H7 (cell line): ENCODE results near the gene PPP1R9A. TPM values are rescaled to one million over a fixed set of nuclear protein-coding genes. Genes with fewer than 3 reads are reported as not detected.
A peak's percentile ranks its signal among the peaks of the same experiment; 100 is the strongest.

ENCODE experiments used
- DNase-seq: peaks from one replicate; pipeline ENCODE4 v3.0.0; 2012
- H3K27me3 ChIP-seq: 2 replicates; pipeline ENCODE4 v1.6.0; 2011; ENCODE audit warnings: mild to moderate bottlenecking, low read length; ENCODE audit not compliant: control insufficient read depth, insufficient read depth
- H3K36me3 ChIP-seq: replicated peaks from 2 replicates; pipeline ENCODE4 v1.5.1; 2011; ENCODE audit warnings: low read length; ENCODE audit not compliant: control insufficient read depth, insufficient read depth
- H3K4me3 ChIP-seq: 2 replicates; pipeline ENCODE4 v1.5.1; 2011; ENCODE audit warnings: low read depth, mild to moderate bottlenecking, control low read depth, low read length, moderate library complexity; ENCODE audit not compliant: insufficient read depth
- total RNA-seq: library from RNA; depleted of rRNA; stranded (reverse); fragments of >200 nt; shearing (Covaris generic); gene quantifications from 2 replicates; pipeline ENCODE4 v1.2.3, GENCODE V29; 2014

The PPP1R9A gene
- total RNA-seq, 1 experiment from 2014 or later, result 8.0 TPM

DNA sequence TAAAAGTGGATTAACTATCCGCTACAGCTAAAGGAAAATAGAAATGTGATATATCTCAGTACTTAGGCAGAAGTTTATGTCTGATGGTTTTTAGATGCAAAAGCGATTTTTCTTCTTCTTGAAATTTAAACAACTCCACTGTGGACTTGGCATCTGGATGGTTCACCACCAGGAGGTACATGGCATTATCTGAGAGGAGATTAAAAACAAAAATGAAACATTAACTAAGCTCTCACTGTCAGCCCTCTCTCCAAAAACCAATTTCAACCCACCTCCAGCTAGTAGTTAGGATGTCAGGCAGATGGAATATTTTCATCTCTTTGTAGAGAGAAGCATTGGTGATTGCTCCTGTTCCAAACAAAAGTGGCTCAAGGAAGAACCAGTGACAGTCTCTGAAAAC, 404.0 kb downstream of the PPP1R9A start:
- no peak for DNase-seq
- Histone ChIP-seq H3K36me3 (no peaks in the 10 kb centered on the region), H3K27me3 (no peaks in the 10 kb centered on the region), H3K4me3 (no peak overlapping the region)

GRCh38 chr7:95312561-95312960, 405.2 kb downstream of the PPP1R9A start:
- Histone ChIP-seq H3K36me3 (no peaks in the 10 kb centered on the region), H3K27me3 (no peaks in the 10 kb centered on the region), H3K4me3 (no peak overlapping the region)
- DNase-seq, result no peak

DNA sequence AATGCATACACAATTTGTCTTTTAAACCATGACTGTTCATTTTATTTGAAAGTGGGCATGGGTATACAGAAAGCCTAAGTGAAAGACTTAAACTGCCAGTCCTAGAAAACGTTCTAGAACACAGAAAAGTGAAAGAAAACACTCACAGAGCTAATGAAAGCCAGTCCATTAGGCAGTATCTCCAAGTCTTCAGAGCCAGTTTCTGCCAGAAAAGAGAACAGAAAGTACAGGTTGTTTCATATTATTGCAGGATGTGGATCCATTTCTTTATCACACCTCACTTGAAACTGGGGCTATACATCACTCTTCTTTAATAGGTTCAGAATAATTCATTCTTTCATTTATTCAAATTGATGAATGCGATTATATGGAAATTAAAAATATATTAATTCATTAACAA, 409.2 kb downstream of the PPP1R9A start:
- DNase-seq, result no peak
- Histone ChIP-seq H3K36me3 (no peaks in the 10 kb centered on the region), H3K4me3 (no peak overlapping the region), H3K27me3 (no peaks in the 10 kb centered on the region)

- Histone ChIP-seq H3K27me3 (no peaks in the 10 kb centered on the region), H3K36me3 (no peaks in the 10 kb centered on the region), H3K4me3 (no peak overlapping the region)
- no peak for DNase-seq
These were observed 410.2 kb downstream of the PPP1R9A start for GRCh38 chr7:95317546-95317945.

GRCh38 chr7:95317966-95318365, 410.6 kb downstream of the PPP1R9A start:
- H3K4me3 ChIP-seq, result no peak overlapping the region
- no peak for DNase-seq
- H3K36me3 ChIP-seq, result no peaks in the 10 kb centered on the region
- H3K27me3 ChIP-seq, result no peaks in the 10 kb centered on the region

DNA sequence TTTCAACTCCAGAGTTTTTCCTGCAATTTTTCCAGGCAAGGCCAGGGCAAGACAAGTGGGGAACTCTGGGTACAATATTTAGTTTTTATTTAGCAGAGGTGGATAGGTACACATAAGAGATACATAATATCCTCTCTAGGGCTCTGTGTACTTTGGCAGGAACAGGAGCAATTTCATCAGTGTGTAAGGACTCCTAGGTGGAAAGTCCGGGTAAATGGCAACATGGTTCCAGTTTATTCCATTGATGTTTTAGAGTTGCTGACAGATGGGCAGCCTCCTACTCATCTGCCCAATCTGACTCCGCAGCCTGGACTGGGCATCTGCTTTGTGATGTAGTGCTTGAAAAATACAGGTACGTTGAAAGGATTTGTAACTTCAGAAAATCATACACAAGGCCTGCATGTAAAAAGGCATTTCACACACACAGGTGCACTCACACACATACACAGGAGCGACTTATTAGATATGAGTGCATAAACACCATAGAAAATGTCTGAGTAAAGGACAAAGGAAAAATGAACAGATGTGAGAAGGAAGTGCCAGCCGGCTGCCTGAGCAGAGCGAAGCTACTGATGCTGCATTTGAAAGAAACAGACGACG, 411.2 kb downstream of the PPP1R9A start:
- Histone ChIP-seq H3K4me3 (no peak overlapping the region), H3K27me3 (no peaks in the 10 kb centered on the region), H3K36me3 (no peaks in the 10 kb centered on the region)
- no peak for DNase-seq

DNA sequence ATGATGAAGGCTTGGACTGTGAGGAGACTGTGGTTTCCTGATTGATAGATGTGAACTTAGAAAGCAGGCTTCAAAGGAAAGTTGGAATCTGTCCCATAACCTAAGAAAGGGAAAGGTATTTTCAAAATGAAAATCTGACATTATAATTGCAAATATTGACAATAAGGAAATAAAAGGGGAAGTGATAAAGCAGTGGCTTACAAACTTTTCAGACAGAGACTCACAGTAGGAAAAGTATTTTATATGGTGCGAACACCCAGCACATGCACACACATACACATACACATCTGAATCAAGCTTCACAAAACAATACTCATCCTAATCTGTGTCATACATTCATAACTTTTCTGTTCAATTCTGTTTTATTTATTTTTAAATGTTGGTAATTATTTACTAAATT, 412.2 kb downstream of the PPP1R9A start:
- no peaks in the 10 kb centered on the region for H3K36me3 ChIP-seq
- peaks cover 2% of the 10 kb centered on the region; the same call in 1 of the 2 replicates for H3K27me3 ChIP-seq
- no peak for DNase-seq
- H3K4me3 ChIP-seq, result no peak overlapping the region

- Histone ChIP-seq H3K4me3 (no peak overlapping the region), H3K36me3 (no peaks in the 10 kb centered on the region), H3K27me3 (peaks cover 5% of the 10 kb centered on the region; the same call in 1 of the 2 replicates)
- no peak for DNase-seq
These were observed 413.3 kb downstream of the PPP1R9A start for GRCh38 chr7:95320651-95321050.

- no peak for DNase-seq
- peaks cover 5% of the 10 kb centered on the region; the same call in 1 of the 2 replicates for H3K27me3 ChIP-seq
- no peak overlapping the region for H3K4me3 ChIP-seq
- H3K36me3 ChIP-seq, result no peaks in the 10 kb centered on the region
These were observed 414.3 kb downstream of the PPP1R9A start for GRCh38 chr7:95321720-95322119.

DNA sequence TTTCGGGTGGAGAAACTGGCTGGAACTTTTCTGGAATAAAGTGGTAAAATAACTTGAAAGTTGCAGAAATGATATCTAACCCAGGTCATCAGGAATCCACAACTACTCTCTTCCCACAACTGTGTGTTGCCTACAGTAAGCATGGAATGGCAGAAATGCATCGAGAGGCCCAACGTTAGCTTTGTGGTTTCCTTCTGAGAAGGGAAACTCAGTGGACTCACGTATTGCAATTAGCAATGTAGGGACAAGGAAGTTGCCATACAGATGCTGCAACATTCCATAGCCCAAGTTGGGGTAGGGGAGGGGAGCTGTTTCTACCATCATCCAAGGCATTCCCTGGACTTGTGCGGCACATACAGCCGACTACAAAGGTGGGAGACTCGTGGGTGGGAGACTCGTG, 415.0 kb downstream of the PPP1R9A start:
- Histone ChIP-seq H3K4me3 (no peak overlapping the region), H3K36me3 (no peaks in the 10 kb centered on the region), H3K27me3 (peaks cover 5% of the 10 kb centered on the region; the same call in 1 of the 2 replicates)
- no peak for DNase-seq

DNA sequence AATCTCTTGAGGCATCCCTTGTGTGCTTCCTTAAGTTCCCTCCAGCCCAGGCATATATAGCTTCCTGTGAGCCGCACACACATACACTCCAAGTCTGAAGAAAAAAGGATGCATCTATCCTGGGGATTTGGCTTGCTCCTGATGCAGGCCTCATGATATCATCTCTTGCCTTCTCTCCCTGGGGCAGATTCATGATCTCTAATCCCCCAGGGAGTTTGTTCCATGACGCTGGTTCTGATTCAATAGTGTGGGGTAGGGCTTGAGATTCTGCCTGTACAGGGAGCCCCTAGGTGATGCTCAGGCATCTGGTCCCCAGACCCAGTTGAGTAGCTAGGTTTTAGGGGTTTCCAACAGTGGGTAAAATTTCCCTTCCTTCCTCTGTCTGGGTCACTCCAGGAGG, 415.5 kb downstream of the PPP1R9A start:
- DNase-seq, result no peak
- Histone ChIP-seq H3K36me3 (no peaks in the 10 kb centered on the region), H3K27me3 (peaks cover 5% of the 10 kb centered on the region; the same call in 1 of the 2 replicates), H3K4me3 (no peak overlapping the region)

- H3K27me3 ChIP-seq, result peaks cover 5% of the 10 kb centered on the region; the same call in 1 of the 2 replicates
- no peaks in the 10 kb centered on the region for H3K36me3 ChIP-seq
- no peak for DNase-seq
- no peak overlapping the region for H3K4me3 ChIP-seq
These were observed 416.2 kb downstream of the PPP1R9A start for GRCh38 chr7:95323410-95324129.

- no peaks in the 10 kb centered on the region for H3K36me3 ChIP-seq
- H3K27me3 ChIP-seq, result peaks cover 5% of the 10 kb centered on the region; the same call in 1 of the 2 replicates
- DNase-seq, result peak; percentile 65
- H3K4me3 ChIP-seq, result peak within 1 kb of the TSS; percentile 12; the same call in 1 of the 2 replicates
These were observed 417.0 kb downstream of the PPP1R9A start, which contains the start of gene PON1 for GRCh38 chr7:95324431-95324830. TSS of gene PON1 (minus strand) at chr7:95324532. CDS start at chr7:95324475, 57 bp downstream.

DNA sequence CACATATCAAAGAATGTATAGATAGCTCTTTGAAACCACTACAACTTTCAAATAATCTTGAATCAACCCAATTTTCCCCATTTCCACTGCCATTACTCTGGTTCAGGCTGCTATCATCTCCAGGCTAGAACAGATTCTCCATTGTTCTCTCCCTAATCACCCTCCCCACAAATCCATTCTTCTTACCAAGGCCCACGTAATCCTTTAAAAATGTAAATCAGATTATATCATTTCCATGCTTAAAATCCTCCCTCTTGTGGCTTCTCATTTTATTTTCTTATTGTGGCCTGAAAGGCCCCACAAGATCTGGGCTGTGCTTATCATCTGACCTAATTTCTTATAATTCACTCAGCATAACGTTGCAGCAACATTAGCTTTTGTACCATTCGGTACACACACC, 420.0 kb downstream of the PPP1R9A start:
- H3K27me3 ChIP-seq, result peaks cover 5% of the 10 kb centered on the region; the same call in 1 of the 2 replicates
- no peak for DNase-seq

More for the DNA sequence above, 420.0 kb downstream of the PPP1R9A start:
- Histone ChIP-seq H3K4me3 (no peak overlapping the region), H3K36me3 (no peaks in the 10 kb centered on the region)
